ENCODE data around the gene DHCR24. TPM values are rescaled to one million over a fixed set of nuclear protein-coding genes. Genes with fewer than 3 reads are reported as not detected.
"Not testable (repeated sequence)": the region's sequence is repeated elsewhere in the genome, so short reads cannot be mapped to it uniquely, and the experiment has no call there.

DHCR24 gene
- total RNA-seq, 1 donor from 2014 or later: 258 TPM

- no peak overlapping the region for H3K4me3 ChIP-seq (ENCODE audit: low read depth, low read length)
- no peak for TF ChIP-seq CTCF (conservative IDR thresholded peaks at IDR 0.05; ENCODE audit: low read depth, low read length)
- DNase-seq (ENCODE audit: low read depth): no peak
Measured at GRCh38 chr1:54928327-54928726, 41.3 kb upstream of the DHCR24 start.

- no peak for DNase-seq (ENCODE audit: low read depth)
- TF ChIP-seq CTCF (conservative IDR thresholded peaks at IDR 0.05; ENCODE audit: low read depth, low read length): no peak
Measured at GRCh38 chr1:54927472-54928240, 40.7 kb upstream of the DHCR24 start.

GRCh38 chr1:54926970-54927369 is 40.0 kb upstream of the DHCR24 start:
- no peak for TF ChIP-seq CTCF (conservative IDR thresholded peaks at IDR 0.05; ENCODE audit: low read depth, low read length)

More at GRCh38 chr1:54927472-54928240, 40.7 kb upstream of the DHCR24 start:
- no peak overlapping the region for H3K4me3 ChIP-seq (ENCODE audit: low read depth, low read length)

GRCh38 chr1:54922921-54923421 is 36.0 kb upstream of the DHCR24 start:
- H3K4me3 ChIP-seq (ENCODE audit: low read depth, low read length): no peak overlapping the region
- no peak for TF ChIP-seq CTCF (conservative IDR thresholded peaks at IDR 0.05; ENCODE audit: low read depth, low read length)
- DNase-seq (ENCODE audit: low read depth): no peak

More at GRCh38 chr1:54926970-54927369, 40.0 kb upstream of the DHCR24 start:
- H3K4me3 ChIP-seq (ENCODE audit: low read depth, low read length): no peak overlapping the region
- no peak for DNase-seq (ENCODE audit: low read depth)

- no peak for TF ChIP-seq CTCF (conservative IDR thresholded peaks at IDR 0.05; ENCODE audit: low read depth, low read length)
- no peak for DNase-seq (ENCODE audit: low read depth)
Measured at GRCh38 chr1:54922040-54922761, 35.2 kb upstream of the DHCR24 start.

GRCh38 chr1:54919367-54920359 is 32.7 kb upstream of the DHCR24 start:
- no peak overlapping the region for H3K4me3 ChIP-seq (ENCODE audit: low read depth, low read length)
- TF ChIP-seq CTCF (conservative IDR thresholded peaks at IDR 0.05; ENCODE audit: low read depth, low read length): no peak
- DNase-seq (ENCODE audit: low read depth): no peak

More at GRCh38 chr1:54922040-54922761, 35.2 kb upstream of the DHCR24 start:
- H3K4me3 ChIP-seq (ENCODE audit: low read depth, low read length): no peak overlapping the region

- H3K4me3 ChIP-seq (ENCODE audit: low read depth, low read length); DNase-seq (ENCODE audit: low read depth): not testable (repeated sequence)
Measured at GRCh38 chr1:54911076-54911475, 24.1 kb upstream of the DHCR24 start.
